GM12872 (cell line): ENCODE results near the gene KAT2A.

Experiments
- CTCF ChIP-seq: IDR thresholded peaks from 3 replicates; pipeline ENCODE4 v1.5.1; 2011; ENCODE audit warnings: low read depth, mild to moderate bottlenecking, low read length, moderate library complexity; ENCODE audit not compliant: insufficient read depth

The KAT2A gene

GRCh38 chr17:42138749-42139492, 17.8 kb upstream of the KAT2A start:
- TF ChIP-seq CTCF: no peak

- TF ChIP-seq CTCF: no peak
Observed at GRCh38 chr17:42136654-42137051, 15.5 kb upstream of the KAT2A start.

GRCh38 chr17:42135664-42136653, 14.8 kb upstream of the KAT2A start:
- TF ChIP-seq CTCF: no peak

GRCh38 chr17:42135151-42135550, 14.0 kb upstream of the KAT2A start:
- TF ChIP-seq CTCF: no peak

GRCh38 chr17:42133461-42134041, 12.4 kb upstream of the KAT2A start:
- no peak for TF ChIP-seq CTCF

GRCh38 chr17:42132941-42133340, 11.8 kb upstream of the KAT2A start:
- TF ChIP-seq CTCF: no peak

- TF ChIP-seq CTCF: no peak
Observed at GRCh38 chr17:42131981-42132432, 10.8 kb upstream of the KAT2A start.
